Measurements from ENCODE around the gene TEAD3. TPM values are rescaled to one million over a fixed set of nuclear protein-coding genes. Genes with fewer than 3 reads are reported as not detected.
A peak's percentile ranks its signal among the peaks of the same experiment; 100 is the strongest.

The TEAD3 gene
- total RNA-seq, 1 experiment from 2014 or later: 27.0 TPM

DNA sequence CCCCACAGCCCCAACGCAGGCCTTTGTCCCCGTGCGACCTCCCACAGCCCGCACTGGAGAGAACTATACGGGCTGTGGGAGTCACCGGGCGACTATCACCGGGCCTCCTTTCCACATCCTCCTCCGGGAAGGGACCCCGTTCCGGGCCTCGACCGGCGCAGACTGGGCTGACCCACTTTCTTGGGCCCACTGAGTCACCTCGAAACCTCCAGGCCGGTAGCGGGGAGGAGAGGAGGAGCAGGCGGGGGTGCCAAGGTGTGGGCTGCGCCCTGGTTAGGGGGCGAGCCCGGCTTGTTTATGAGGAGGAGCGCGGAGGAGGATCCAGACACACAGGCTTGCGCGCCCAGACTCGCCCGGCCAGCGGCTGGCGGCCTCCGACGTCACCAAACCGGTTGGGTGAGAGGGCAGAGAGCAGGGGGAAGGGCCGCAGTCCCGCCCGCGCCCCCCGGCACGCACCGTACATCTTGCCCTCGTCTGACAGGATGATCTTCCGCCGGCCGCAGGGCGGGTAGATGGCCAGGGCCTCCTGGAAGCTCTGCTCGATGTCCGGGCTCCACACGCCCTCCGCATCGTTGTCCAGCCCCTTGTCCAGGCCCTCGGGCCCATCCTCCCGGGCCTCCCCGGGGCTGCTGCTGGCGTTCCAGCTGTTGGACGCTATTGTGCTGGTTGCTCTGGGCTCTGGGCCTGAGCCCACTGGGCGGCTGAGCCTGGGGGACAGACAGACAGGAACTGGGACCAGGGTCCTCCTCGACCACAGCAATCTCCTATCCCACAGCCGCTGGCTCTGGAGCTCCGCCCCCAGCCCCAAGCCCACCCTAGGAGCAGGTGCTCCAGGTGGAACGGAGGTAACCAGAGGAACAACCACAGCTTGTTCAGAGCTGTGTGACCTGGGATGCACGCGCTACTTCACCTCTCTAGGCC is 10.6 kb downstream of the TEAD3 start:
- H3K27ac Mint-ChIP-seq: peak overlapping the region; percentile 98 to 99 (median 99); a peak in 6 of 7 replicates
- Histone ChIP-seq H2BK15ac (ENCODE audit: low read depth, low read length) (no peak overlapping the region), H4K20me1 (ENCODE audit: control insufficient read depth, insufficient read depth, insufficient read length) (no peaks in the 10 kb centered on the region), H2BK5ac (ENCODE audit: insufficient read length, low read length) (peak overlapping the region; percentile 37), H3K9ac (ENCODE audit: extremely low read depth, insufficient read length, low read length) (peak overlapping the region; percentile 68), H3K9me3 (ENCODE audit: control insufficient read depth, low read depth, low read length) (no peaks in the 10 kb centered on the region), H2BK120ac (ENCODE audit: low read depth, low read length, poor library complexity, severe bottlenecking) (peak overlapping the region; percentile 89), H3K14ac (ENCODE audit: insufficient read depth, low read length) (peak overlapping the region; percentile 85), H4K8ac (replicated peaks; ENCODE audit: insufficient read length, low read depth, low read length) (no peak overlapping the region), H3K23me2 (ENCODE audit: insufficient read length, low read depth, low read length, poor library complexity, severe bottlenecking) (peaks cover 19% of the 10 kb centered on the region), H3T11ph (ENCODE audit: low read length) (peak overlapping the region; percentile 8), H3K56ac (ENCODE audit: insufficient read length, low read depth, low read length) (no peak overlapping the region), H3K27ac (ENCODE audit: insufficient read length, low read depth, low read length) (peak overlapping the region; percentile 17), H2BK20ac (ENCODE audit: low read depth, low read length, poor library complexity, severe bottlenecking) (peak overlapping the region; percentile 32), H2AFZ (ENCODE audit: low read length) (no peak overlapping the region), H3K23ac (ENCODE audit: insufficient read length, low read depth, low read length) (no peak overlapping the region), H3K4me2 (ENCODE audit: insufficient read depth, insufficient read length, low read length) (peak overlapping the region; percentile 47), H3K4me1 (ENCODE audit: insufficient read depth, low read length) (peaks cover 13% of the 10 kb centered on the region; the same call in 1 of the 2 replicates), H3K4ac (ENCODE audit: low read depth, low read length) (peak overlapping the region; percentile 96), H3K27me3 (ENCODE audit: insufficient read depth, low read length) (no peaks in the 10 kb centered on the region), H4K5ac (ENCODE audit: insufficient read length, low read depth, low read length) (peak overlapping the region; percentile 11), H2AK5ac (ENCODE audit: insufficient read length, low read length) (peak overlapping the region; percentile 15), H3K79me2 (ENCODE audit: insufficient read depth, low read length) (no peaks in the 10 kb centered on the region), H3K18ac (ENCODE audit: insufficient read length, low read depth, low read length) (peak overlapping the region; percentile 95), H4K91ac (ENCODE audit: insufficient read length, low read depth, low read length) (peak overlapping the region; percentile 93), H2BK12ac (ENCODE audit: insufficient read length, low read depth, low read length) (peak overlapping the region; percentile 93), H3K79me1 (ENCODE audit: insufficient read depth, low read depth, low read length, poor library complexity, severe bottlenecking) (no peaks in the 10 kb centered on the region)
- TF ChIP-seq, protein P1, sequence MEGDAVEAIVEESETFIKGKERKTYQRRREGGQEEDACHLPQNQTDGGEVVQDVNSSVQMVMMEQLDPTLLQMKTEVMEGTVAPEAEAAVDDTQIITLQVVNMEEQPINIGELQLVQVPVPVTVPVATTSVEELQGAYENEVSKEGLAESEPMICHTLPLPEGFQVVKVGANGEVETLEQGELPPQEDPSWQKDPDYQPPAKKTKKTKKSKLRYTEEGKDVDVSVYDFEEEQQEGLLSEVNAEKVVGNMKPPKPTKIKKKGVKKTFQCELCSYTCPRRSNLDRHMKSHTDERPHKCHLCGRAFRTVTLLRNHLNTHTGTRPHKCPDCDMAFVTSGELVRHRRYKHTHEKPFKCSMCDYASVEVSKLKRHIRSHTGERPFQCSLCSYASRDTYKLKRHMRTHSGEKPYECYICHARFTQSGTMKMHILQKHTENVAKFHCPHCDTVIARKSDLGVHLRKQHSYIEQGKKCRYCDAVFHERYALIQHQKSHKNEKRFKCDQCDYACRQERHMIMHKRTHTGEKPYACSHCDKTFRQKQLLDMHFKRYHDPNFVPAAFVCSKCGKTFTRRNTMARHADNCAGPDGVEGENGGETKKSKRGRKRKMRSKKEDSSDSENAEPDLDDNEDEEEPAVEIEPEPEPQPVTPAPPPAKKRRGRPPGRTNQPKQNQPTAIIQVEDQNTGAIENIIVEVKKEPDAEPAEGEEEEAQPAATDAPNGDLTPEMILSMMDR (conservative IDR thresholded peaks at IDR 0.05): no peak
- peaks cover 50 to 57% of the 10 kb centered on the region in 2 experiments for H3K4me1 Mint-ChIP-seq
- H3K4me3 Mint-ChIP-seq: peak overlapping the region; percentile 52 to 61; a peak in 4 of 5 replicates
- H3K36me3 Mint-ChIP-seq (ENCODE audit: insufficient read depth in 1 of 3, low read depth in 3 of 3): peaks cover 2 to 22% (median 10%) of the 10 kb centered on the region in 3 experiments; a peak in 5 of 7 replicates
- peak; percentile 92 for DNase-seq
- no CpG with 5 or more reads among the region's 61 CpGs for WGBS (ENCODE audit: extremely low coverage, insufficient read length, low lambda C conversion rate)
- H3K27me3 Mint-ChIP-seq (ENCODE audit: low read depth): no peaks in the 10 kb centered on the region; the same call in none of the 2 replicates
- no peaks in the 10 kb centered on the region; a peak in 1 of 5 replicates for H3K9me3 Mint-ChIP-seq
